OCI-LY1 (cell line): ENCODE data around the gene GSTT4.
"Not testable (repeated sequence)": the region's sequence is repeated elsewhere in the genome, so short reads cannot be mapped to it uniquely, and the experiment has no call there.

Experiments
- CTCF ChIP-seq: fragments of 200-600 bp; sonication (generic), shearing (Covaris generic); IDR thresholded peaks from 2 replicates; pipeline ENCODE4 v1.5.1; 2017; ENCODE audit warnings: mild to moderate bottlenecking, antibody characterized with exemption, low read length, moderate library complexity, mixed read lengths
- EZH2 ChIP-seq: fragments of 200-600 bp; sonication (generic), shearing (Covaris generic); IDR thresholded peaks from 2 replicates; pipeline ENCODE4 v1.8.0; 2017; ENCODE audit warnings: borderline replicate concordance, mixed run types, mild to moderate bottlenecking, antibody characterized with exemption, low read length, moderate library complexity, mixed read lengths

DNA sequence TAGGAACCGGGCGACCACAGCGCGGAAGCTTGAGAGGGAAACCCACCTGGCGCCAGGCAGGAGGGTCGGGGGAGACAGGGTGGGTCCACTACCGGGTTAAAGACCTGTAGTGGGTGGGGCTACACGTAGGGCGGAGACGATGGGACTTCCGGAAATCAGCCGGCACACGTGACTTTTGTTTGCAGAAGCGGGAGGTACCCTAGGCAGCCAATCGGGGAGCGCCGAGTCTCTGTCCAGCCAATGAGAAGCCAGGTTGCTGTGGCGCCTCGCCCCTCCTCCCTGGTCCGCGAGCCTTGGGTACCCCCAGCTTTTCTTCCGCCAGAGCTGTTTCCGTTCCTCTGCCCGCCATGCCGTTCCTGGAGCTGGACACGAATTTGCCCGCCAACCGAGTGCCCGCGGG lies 38.7 kb downstream of the GSTT4 start, which contains the start of gene DDTL:
- TF ChIP-seq CTCF, EZH2: not testable (repeated sequence)
